CD4-positive, alpha-beta T cell (primary cell): Measurements from ENCODE around the gene ERC2. TPM values are rescaled to one million over a fixed set of nuclear protein-coding genes. Genes with fewer than 3 reads are reported as not detected.

Experiments used
- ATAC-seq: fragments of 200-7000 bp; cut with Tn5 transposase; one replicate; pipeline ENCODE4 v1.10.0; 2022; ENCODE audit warnings: mild to moderate bottlenecking; ENCODE audit not compliant: poor library complexity
- CTCF ChIA-PET: fragments of 350-600 bp; sonication (Branson Sonifier 250); formaldehyde crosslinking; loops from one replicate; lab custom pipeline; 2021; ENCODE audit warnings: antibody characterized with exemption, inconsistent platforms; lab: Charles Lee
- POLR2A ChIA-PET: fragments of 350-600 bp; sonication (Branson Sonifier 250); formaldehyde crosslinking; loops from one replicate; lab custom pipeline; 2021; ENCODE audit warnings: antibody characterized with exemption, inconsistent platforms; lab: Charles Lee
- DNase-seq, 14 experiments: peaks; one replicate each; pipeline ENCODE4 v3.0.0-alpha.2; 2013 to 2020; ENCODE audit warnings: mixed read lengths in 2 of 14
- H3K27ac ChIP-seq, 2 donors: one replicate each; pipeline versions ENCODE4 v1.5.1 to v1.7.0; 2013; ENCODE audit warnings: low read length in 2 of 2, low read depth in 1 of 2, mild to moderate bottlenecking in 1 of 2
- H3K27me3 ChIP-seq, 2 experiments: 1 replicate in 1 of 2; 2 replicates in 1 of 2; pipeline versions ENCODE4 v1.6.1 to v1.7.0; 2013; ENCODE audit warnings: low read length in 2 of 2, control low read depth in 1 of 2, mild to moderate bottlenecking in 1 of 2, moderate library complexity in 1 of 2; ENCODE audit not compliant: insufficient read depth in 2 of 2, control insufficient read depth in 1 of 2
- H3K36me3 ChIP-seq: one replicate; pipeline ENCODE4 v1.6.1; 2013; ENCODE audit warnings: low read length, control low read depth; ENCODE audit not compliant: insufficient read depth
- H3K4me1 ChIP-seq: one replicate; pipeline ENCODE4 v1.6.1; 2013; ENCODE audit warnings: low read length, control low read depth; ENCODE audit not compliant: insufficient read depth
- H3K4me3 ChIP-seq: one replicate; pipeline ENCODE4 v1.5.1; 2013; ENCODE audit warnings: mild to moderate bottlenecking, low read length, moderate library complexity
- H3K9me3 ChIP-seq, 2 experiments: 1 replicate in 1 of 2; 2 replicates in 1 of 2; pipeline versions ENCODE4 v1.6.1 to v1.7.0; 2013; ENCODE audit warnings: low read length in 2 of 2, mild to moderate bottlenecking in 2 of 2, control low read depth in 1 of 2, moderate library complexity in 1 of 2; ENCODE audit not compliant: control insufficient read depth in 1 of 2, insufficient read depth in 1 of 2
- H3K27ac Mint-ChIP-seq: one replicate; pipeline ENCODE4 v1.8.0; 2020; ENCODE audit warnings: mixed read lengths
- H3K27me3 Mint-ChIP-seq: one replicate; pipeline ENCODE4 v1.8.0; 2021; ENCODE audit warnings: mixed read lengths
- H3K36me3 Mint-ChIP-seq: one replicate; pipeline ENCODE4 v1.8.0; 2021; ENCODE audit warnings: low read depth, mixed read lengths
- H3K4me1 Mint-ChIP-seq: one replicate; pipeline ENCODE4 v1.8.0; 2021; ENCODE audit warnings: low read depth, mixed read lengths
- H3K4me3 Mint-ChIP-seq: one replicate; pipeline ENCODE4 v1.8.0; 2020; ENCODE audit warnings: mild to moderate bottlenecking, mixed read lengths
- H3K9me3 Mint-ChIP-seq: one replicate; pipeline ENCODE4 v1.8.0; 2020; ENCODE audit warnings: mixed read lengths
- intact Hi-C, 2 experiments: fragments of 100-400 bp; cut with DNase I in 1 of 2; cut with micrococcal nuclease in 1 of 2; formaldehyde crosslinking; loops; one replicate each; pipeline versions ENCODE4 v1.15.1 to v1.9.0; 2023 to 2025; cut with DNase I, micrococcal nuclease
- total RNA-seq, 174 experiments: library from RNA in 2 of 174; stranded (reverse) in 2 of 174; gene quantifications; one replicate each; pipeline ENCODE4 v1.2.3 and lab custom pipeline; 2021 to 2026
- TF ChIP-seq, protein P1 (sequence below): fragments of 200-600 bp; IDR thresholded peaks from one replicate; pipeline ENCODE4 v1.8.0; 2022; ENCODE audit warnings: antibody characterized with exemption, mild to moderate bottlenecking

Gene ERC2
- total RNA-seq, 2 experiments from 2014 or later: not detected

DNA sequence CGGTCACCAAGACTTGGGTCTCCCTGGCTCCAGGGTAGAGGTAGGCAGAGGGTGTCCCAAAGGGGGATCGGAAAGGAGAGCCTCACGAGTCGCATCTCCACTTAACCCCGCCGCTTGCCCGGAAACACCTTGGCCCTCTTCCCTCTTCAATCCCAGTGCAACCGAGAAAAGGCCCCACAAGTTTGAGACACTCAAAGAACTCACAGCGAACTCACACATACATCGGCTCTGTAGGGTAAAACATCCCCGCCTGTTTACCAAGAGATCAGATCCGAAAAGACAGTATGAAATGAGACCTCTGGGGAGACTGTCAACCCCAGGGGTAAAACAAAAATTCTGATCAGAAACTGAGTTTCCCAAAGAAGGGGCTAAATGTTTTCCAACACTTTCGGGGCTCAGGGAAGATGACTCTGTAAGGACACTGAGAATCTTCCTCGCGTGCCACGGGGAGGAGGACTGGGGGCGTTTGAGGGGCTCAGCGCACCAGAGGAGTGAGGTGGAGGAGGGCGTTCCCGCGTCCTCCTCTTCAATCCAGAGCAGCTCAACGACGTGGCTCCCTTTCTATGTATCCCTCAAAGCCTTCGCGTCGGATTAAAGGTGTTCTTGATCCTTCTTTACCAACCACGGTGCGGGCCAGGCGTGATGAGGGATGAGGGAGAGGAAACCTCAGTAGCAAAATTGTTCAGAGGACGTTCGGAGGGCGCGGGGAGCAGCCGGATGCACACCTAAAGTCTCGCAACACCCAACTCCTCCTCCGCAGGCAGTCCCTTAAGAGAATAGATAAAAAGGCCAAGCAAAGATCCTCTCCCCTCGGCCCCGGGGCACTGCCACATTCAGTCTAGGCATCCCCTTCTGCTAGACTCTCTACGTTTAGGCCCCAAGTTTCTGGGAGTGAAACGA lies 984.8 kb downstream of the ERC2 start:
- DNase-seq: no peak
- peaks cover 75% of the 10 kb centered on the region for H3K27me3 Mint-ChIP-seq
- TF ChIP-seq, protein P1, sequence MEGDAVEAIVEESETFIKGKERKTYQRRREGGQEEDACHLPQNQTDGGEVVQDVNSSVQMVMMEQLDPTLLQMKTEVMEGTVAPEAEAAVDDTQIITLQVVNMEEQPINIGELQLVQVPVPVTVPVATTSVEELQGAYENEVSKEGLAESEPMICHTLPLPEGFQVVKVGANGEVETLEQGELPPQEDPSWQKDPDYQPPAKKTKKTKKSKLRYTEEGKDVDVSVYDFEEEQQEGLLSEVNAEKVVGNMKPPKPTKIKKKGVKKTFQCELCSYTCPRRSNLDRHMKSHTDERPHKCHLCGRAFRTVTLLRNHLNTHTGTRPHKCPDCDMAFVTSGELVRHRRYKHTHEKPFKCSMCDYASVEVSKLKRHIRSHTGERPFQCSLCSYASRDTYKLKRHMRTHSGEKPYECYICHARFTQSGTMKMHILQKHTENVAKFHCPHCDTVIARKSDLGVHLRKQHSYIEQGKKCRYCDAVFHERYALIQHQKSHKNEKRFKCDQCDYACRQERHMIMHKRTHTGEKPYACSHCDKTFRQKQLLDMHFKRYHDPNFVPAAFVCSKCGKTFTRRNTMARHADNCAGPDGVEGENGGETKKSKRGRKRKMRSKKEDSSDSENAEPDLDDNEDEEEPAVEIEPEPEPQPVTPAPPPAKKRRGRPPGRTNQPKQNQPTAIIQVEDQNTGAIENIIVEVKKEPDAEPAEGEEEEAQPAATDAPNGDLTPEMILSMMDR: no peak
- H3K36me3 Mint-ChIP-seq: no peaks in the 10 kb centered on the region
- H3K4me3 ChIP-seq: no peak overlapping the region
- H3K36me3 ChIP-seq: no peaks in the 10 kb centered on the region
- no peaks in the 10 kb centered on the region for H3K9me3 Mint-ChIP-seq
- no peak overlapping the region for H3K4me3 Mint-ChIP-seq
- H3K4me1 Mint-ChIP-seq: peaks cover 13% of the 10 kb centered on the region
- peaks cover 64 to 84% of the 10 kb centered on the region in 2 experiments for H3K27me3 ChIP-seq
- CTCF ChIA-PET: no interaction called here
- no peak for ATAC-seq
- POLR2A ChIA-PET: no interaction called here
- intact Hi-C loops: loop anchor here in 1 of 2 experiments (10.0 kb wide), 1 partner anchor 241 kb away; no protein-coding TSS in a partner anchor
- peaks cover 0 to 59% of the 10 kb centered on the region in 2 experiments for H3K9me3 ChIP-seq
- H3K4me1 ChIP-seq: no peaks in the 10 kb centered on the region
- H3K27ac Mint-ChIP-seq: no peak overlapping the region
- H3K27ac ChIP-seq: no peak overlapping the region

DNA sequence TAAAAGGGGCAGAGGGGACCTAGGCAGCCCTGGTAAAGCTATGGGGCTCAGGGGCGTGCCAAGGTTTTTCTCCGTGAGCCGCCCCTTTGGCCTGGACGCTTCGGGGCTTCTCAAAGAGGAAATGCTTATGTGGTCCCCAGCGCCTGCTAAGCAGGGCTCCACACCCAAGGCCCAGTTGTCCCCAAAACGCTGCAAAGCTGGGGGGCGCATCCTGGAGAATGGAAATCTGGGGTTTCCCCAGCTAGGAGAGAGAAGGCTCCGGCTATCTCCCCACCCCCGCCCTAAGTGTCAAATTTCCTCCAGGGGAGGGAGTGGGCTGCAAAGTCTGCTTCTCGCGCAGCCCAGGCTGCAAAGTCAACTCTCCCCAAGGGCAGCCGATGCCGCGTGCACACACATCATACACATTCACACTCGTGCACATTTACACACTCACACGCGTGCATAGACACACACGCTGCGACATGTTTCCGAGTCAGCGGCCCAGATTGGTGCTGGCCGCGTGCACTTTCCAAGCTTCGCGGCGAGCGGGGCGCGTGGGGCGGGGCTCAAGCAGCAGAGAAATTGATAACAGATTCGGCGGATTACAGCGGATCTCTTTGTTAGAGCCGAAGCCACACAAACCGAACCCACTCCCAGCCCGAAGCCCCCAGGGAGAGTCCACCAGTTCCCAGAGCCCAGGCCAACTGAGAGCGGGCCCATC lies 985.6 kb downstream of the ERC2 start:
- Histone ChIP-seq H3K36me3 (no peaks in the 10 kb centered on the region), H3K4me3 (no peak overlapping the region), H3K4me1 (no peaks in the 10 kb centered on the region), H3K9me3 (peaks cover 0 to 56% of the 10 kb centered on the region in 2 experiments), H3K27ac (no peak overlapping the region), H3K27me3 (peaks cover 63 to 82% of the 10 kb centered on the region in 2 experiments)
- intact Hi-C loops: loop anchor here in 1 of 2 experiments (10.0 kb wide), 1 partner anchor 242 kb away; no protein-coding TSS in a partner anchor
- POLR2A ChIA-PET: no interaction called here
- no peak overlapping the region for H3K27ac Mint-ChIP-seq
- H3K9me3 Mint-ChIP-seq: no peaks in the 10 kb centered on the region
- no peak for DNase-seq
- CTCF ChIA-PET: no interaction called here
- TF ChIP-seq, protein P1: no peak
- ATAC-seq: no peak
- H3K4me1 Mint-ChIP-seq: peaks cover 13% of the 10 kb centered on the region
- H3K36me3 Mint-ChIP-seq: no peaks in the 10 kb centered on the region
- H3K4me3 Mint-ChIP-seq: no peak overlapping the region
- peaks cover 81% of the 10 kb centered on the region for H3K27me3 Mint-ChIP-seq

DNA sequence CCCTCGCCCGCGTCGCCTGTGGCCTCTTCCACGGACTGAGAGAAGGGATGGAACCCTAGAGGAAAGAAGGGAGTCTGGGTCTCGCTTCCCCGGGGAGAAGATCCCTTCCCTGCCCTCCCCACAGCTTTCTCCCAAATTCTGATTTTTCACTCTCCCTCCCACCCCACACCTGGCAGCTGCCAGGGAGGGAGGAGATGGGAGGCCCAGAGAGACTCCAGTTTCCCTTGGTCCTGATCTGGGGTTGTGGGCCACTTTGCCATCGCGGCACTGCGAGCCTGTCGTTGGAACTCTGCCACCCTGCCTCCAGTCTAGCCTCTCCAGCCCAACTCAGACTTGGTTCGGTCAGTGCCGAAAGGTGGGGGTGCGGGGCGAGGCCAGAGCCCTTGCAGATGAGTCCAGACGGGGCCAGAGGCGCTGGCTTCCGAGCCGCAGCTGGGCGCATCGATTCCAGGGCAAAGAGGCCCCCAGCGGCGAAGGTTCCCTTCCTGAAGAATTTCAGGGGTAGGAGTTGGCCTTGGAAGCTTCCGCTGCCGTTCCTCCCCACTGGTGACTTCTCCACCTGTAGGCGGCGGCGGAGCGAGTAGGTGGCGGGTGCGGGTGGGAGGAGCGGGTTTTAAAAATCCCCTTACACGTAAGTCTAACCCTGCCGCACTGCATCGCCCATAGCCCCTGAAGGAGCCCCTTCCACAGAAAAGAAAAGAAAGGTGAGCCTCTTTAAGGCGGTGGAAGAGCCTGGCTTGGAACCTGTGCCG lies 986.3 kb downstream of the ERC2 start:
- no peak for DNase-seq
- H3K36me3 Mint-ChIP-seq: no peaks in the 10 kb centered on the region
- peaks cover 0 to 50% of the 10 kb centered on the region in 2 experiments for H3K9me3 ChIP-seq
- no peak overlapping the region for H3K4me3 ChIP-seq
- no peak for ATAC-seq
- H3K27me3 Mint-ChIP-seq: peaks cover 89% of the 10 kb centered on the region
- no peaks in the 10 kb centered on the region for H3K36me3 ChIP-seq
- peaks cover 59 to 75% of the 10 kb centered on the region in 2 experiments for H3K27me3 ChIP-seq
- H3K9me3 Mint-ChIP-seq: no peaks in the 10 kb centered on the region
- H3K4me1 ChIP-seq: no peaks in the 10 kb centered on the region
- H3K4me1 Mint-ChIP-seq: peaks cover 13% of the 10 kb centered on the region
- no peak overlapping the region for H3K4me3 Mint-ChIP-seq
- POLR2A ChIA-PET: no interaction called here
- TF ChIP-seq, protein P1: no peak
- intact Hi-C loops: loop anchor here in 1 of 2 experiments (10.0 kb wide), 1 partner anchor 243 kb away; no protein-coding TSS in a partner anchor
- CTCF ChIA-PET: no interaction called here
- H3K27ac Mint-ChIP-seq: no peak overlapping the region
- H3K27ac ChIP-seq: no peak overlapping the region
